Measurements from ENCODE around the gene GGNBP2.
"Not testable (repeated sequence)": the region's sequence is repeated elsewhere in the genome, so short reads cannot be mapped to it uniquely, and the experiment has no call there.

GGNBP2 gene

GRCh38 chr17:36544307-36545076 lies at the start of gene GGNBP2:
GGNBP2 (plus strand) TSS chr17:36544919; CDS start chr17:36545725, 806 bp downstream.
- peak; percentile 84 for DNase-seq (ENCODE audit: low spot score)

GRCh38 chr17:36495076-36495578 lies 49.6 kb upstream of the GGNBP2 start:
- no peak for DNase-seq (ENCODE audit: low spot score)

GRCh38 chr17:36496018-36496789 lies 48.5 kb upstream of the GGNBP2 start:
- no peak for DNase-seq (ENCODE audit: low spot score)

- DNase-seq (ENCODE audit: low spot score) = no peak
Observed at GRCh38 chr17:36498155-36498554, 46.6 kb upstream of the GGNBP2 start.

- no peak for DNase-seq (ENCODE audit: low spot score)
Observed at GRCh38 chr17:36498560-36499300, 46.0 kb upstream of the GGNBP2 start.

- DNase-seq (ENCODE audit: low spot score) = no peak
Observed at GRCh38 chr17:36500745-36501225, 43.9 kb upstream of the GGNBP2 start.

- DNase-seq (ENCODE audit: low spot score) = no peak
Observed at GRCh38 chr17:36501351-36501750, 43.4 kb upstream of the GGNBP2 start.

- no peak for DNase-seq (ENCODE audit: low spot score)
Observed at GRCh38 chr17:36501963-36502362, 42.8 kb upstream of the GGNBP2 start.

- DNase-seq (ENCODE audit: low spot score) = no peak
Observed at GRCh38 chr17:36503456-36504155, 41.1 kb upstream of the GGNBP2 start.

GRCh38 chr17:36504156-36504545 lies 40.6 kb upstream of the GGNBP2 start:
- no peak for DNase-seq (ENCODE audit: low spot score)

- no peak for DNase-seq (ENCODE audit: low spot score)
Observed at GRCh38 chr17:36505171-36505570, 39.5 kb upstream of the GGNBP2 start.

GRCh38 chr17:36506249-36506826 lies 38.4 kb upstream of the GGNBP2 start:
- no peak for DNase-seq (ENCODE audit: low spot score)

- DNase-seq (ENCODE audit: low spot score) = no peak
Observed at GRCh38 chr17:36506831-36507230, 37.9 kb upstream of the GGNBP2 start.

- DNase-seq (ENCODE audit: low spot score) = no peak
Observed at GRCh38 chr17:36507266-36507665, 37.5 kb upstream of the GGNBP2 start.

GRCh38 chr17:36508439-36508838 lies 36.3 kb upstream of the GGNBP2 start:
- DNase-seq (ENCODE audit: low spot score) = not testable (repeated sequence)

- no peak for DNase-seq (ENCODE audit: low spot score)
Observed at GRCh38 chr17:36509272-36509985, 35.3 kb upstream of the GGNBP2 start.

GRCh38 chr17:36510636-36511035 lies 34.1 kb upstream of the GGNBP2 start:
- no peak for DNase-seq (ENCODE audit: low spot score)

GRCh38 chr17:36511216-36511615 lies 33.5 kb upstream of the GGNBP2 start:
- no peak for DNase-seq (ENCODE audit: low spot score)

GRCh38 chr17:36512641-36513040 lies 32.1 kb upstream of the GGNBP2 start:
- DNase-seq (ENCODE audit: low spot score) = no peak

GRCh38 chr17:36514856-36515255 lies 29.9 kb upstream of the GGNBP2 start:
- no peak for DNase-seq (ENCODE audit: low spot score)

- DNase-seq (ENCODE audit: low spot score) = no peak
Observed at GRCh38 chr17:36515837-36516236, 28.9 kb upstream of the GGNBP2 start.

All from kidney capillary endothelial cell (primary cell).